GM12891 (cell line): ENCODE data around the gene CCDC32.

Experiments
- POLR2A ChIP-seq: IDR thresholded peaks from 2 replicates; pipeline ENCODE4 v1.6.1; 2011; ENCODE audit warnings: low read depth, low read length, control low read depth
- POLR2AphosphoS5 ChIP-seq: IDR thresholded peaks from 2 replicates; pipeline ENCODE4 v1.6.1; 2011; ENCODE audit warnings: low read depth, low read length, control low read depth
- SPI1 ChIP-seq: IDR thresholded peaks from 2 replicates; pipeline ENCODE4 v1.6.1; 2011; ENCODE audit warnings: low read depth, low read length, control low read depth

- TF ChIP-seq POLR2A, result no peak
- TF ChIP-seq POLR2AphosphoS5, result no peak
- no peak for TF ChIP-seq SPI1
Measured at GRCh38 chr15:40555876-40556275, 9.0 kb downstream of the CCDC32 start.
